ENCODE measurements around the gene GMDS. TPM values are rescaled to one million over a fixed set of nuclear protein-coding genes. Genes with fewer than 3 reads are reported as not detected.

The GMDS gene
- total and polyA plus RNA-seq, 2 experiments from 2014 or later, result 6.3 to 17.7 TPM

- no peaks in the 10 kb centered on the region for H3K27me3 ChIP-seq
- H3K9me3 ChIP-seq (ENCODE audit: low read depth), result no peaks in the 10 kb centered on the region
- no peak for DNase-seq (ENCODE audit: low read depth in 1 of 2, low spot score in 1 of 2)
- H3K4me1 ChIP-seq (ENCODE audit: low read depth), result no peaks in the 10 kb centered on the region
- H3K4me3 ChIP-seq, result no peak overlapping the region
- H3K36me3 ChIP-seq, result no peaks in the 10 kb centered on the region
- no peak for TF ChIP-seq CTCF (IDR thresholded peaks at IDR 0.05; ENCODE audit: low read depth, low read length)
- no peak overlapping the region for H3K27ac ChIP-seq
Observed at GRCh38 chr6:1586861-1587450, 658.4 kb downstream of the GMDS start.

GRCh38 chr6:1586256-1586655, 659.1 kb downstream of the GMDS start:
- no peaks in the 10 kb centered on the region for H3K27me3 ChIP-seq
- H3K36me3 ChIP-seq, result no peaks in the 10 kb centered on the region
- no peak for DNase-seq (ENCODE audit: low read depth in 1 of 2, low spot score in 1 of 2)
- H3K27ac ChIP-seq, result no peak overlapping the region
- no peaks in the 10 kb centered on the region for H3K9me3 ChIP-seq (ENCODE audit: low read depth)
- no peak overlapping the region for H3K4me3 ChIP-seq
- no peak for TF ChIP-seq CTCF (IDR thresholded peaks at IDR 0.05; ENCODE audit: low read depth, low read length)
- no peaks in the 10 kb centered on the region for H3K4me1 ChIP-seq (ENCODE audit: low read depth)

GRCh38 chr6:1585669-1586049, 659.7 kb downstream of the GMDS start:
- Histone ChIP-seq H3K4me3 (no peak overlapping the region), H3K27me3 (no peaks in the 10 kb centered on the region), H3K9me3 (ENCODE audit: low read depth) (no peaks in the 10 kb centered on the region), H3K27ac (no peak overlapping the region), H3K36me3 (no peaks in the 10 kb centered on the region), H3K4me1 (ENCODE audit: low read depth) (no peaks in the 10 kb centered on the region)
- TF ChIP-seq CTCF (IDR thresholded peaks at IDR 0.05; ENCODE audit: low read depth, low read length), result no peak
- no peak for DNase-seq (ENCODE audit: low read depth in 1 of 2, low spot score in 1 of 2)

GRCh38 chr6:1584996-1585668, 660.3 kb downstream of the GMDS start:
- no peaks in the 10 kb centered on the region for H3K27me3 ChIP-seq
- no peaks in the 10 kb centered on the region for H3K4me1 ChIP-seq (ENCODE audit: low read depth)
- H3K27ac ChIP-seq, result no peak overlapping the region
- no peaks in the 10 kb centered on the region for H3K9me3 ChIP-seq (ENCODE audit: low read depth)
- H3K4me3 ChIP-seq, result no peak overlapping the region
- DNase-seq (ENCODE audit: low read depth in 1 of 2, low spot score in 1 of 2), result no peak
- no peak for TF ChIP-seq CTCF (IDR thresholded peaks at IDR 0.05; ENCODE audit: low read depth, low read length)
- H3K36me3 ChIP-seq, result no peaks in the 10 kb centered on the region

GRCh38 chr6:1584146-1584545, 661.3 kb downstream of the GMDS start:
- Histone ChIP-seq H3K9me3 (ENCODE audit: low read depth) (no peaks in the 10 kb centered on the region), H3K27me3 (no peaks in the 10 kb centered on the region), H3K4me3 (no peak overlapping the region), H3K27ac (no peak overlapping the region), H3K4me1 (ENCODE audit: low read depth) (no peaks in the 10 kb centered on the region), H3K36me3 (no peaks in the 10 kb centered on the region)
- no peak for DNase-seq (ENCODE audit: low read depth in 1 of 2, low spot score in 1 of 2)
- TF ChIP-seq CTCF (IDR thresholded peaks at IDR 0.05; ENCODE audit: low read depth, low read length), result no peak
